ENCODE measurements around the gene TBR1.

The TBR1 gene

DNA sequence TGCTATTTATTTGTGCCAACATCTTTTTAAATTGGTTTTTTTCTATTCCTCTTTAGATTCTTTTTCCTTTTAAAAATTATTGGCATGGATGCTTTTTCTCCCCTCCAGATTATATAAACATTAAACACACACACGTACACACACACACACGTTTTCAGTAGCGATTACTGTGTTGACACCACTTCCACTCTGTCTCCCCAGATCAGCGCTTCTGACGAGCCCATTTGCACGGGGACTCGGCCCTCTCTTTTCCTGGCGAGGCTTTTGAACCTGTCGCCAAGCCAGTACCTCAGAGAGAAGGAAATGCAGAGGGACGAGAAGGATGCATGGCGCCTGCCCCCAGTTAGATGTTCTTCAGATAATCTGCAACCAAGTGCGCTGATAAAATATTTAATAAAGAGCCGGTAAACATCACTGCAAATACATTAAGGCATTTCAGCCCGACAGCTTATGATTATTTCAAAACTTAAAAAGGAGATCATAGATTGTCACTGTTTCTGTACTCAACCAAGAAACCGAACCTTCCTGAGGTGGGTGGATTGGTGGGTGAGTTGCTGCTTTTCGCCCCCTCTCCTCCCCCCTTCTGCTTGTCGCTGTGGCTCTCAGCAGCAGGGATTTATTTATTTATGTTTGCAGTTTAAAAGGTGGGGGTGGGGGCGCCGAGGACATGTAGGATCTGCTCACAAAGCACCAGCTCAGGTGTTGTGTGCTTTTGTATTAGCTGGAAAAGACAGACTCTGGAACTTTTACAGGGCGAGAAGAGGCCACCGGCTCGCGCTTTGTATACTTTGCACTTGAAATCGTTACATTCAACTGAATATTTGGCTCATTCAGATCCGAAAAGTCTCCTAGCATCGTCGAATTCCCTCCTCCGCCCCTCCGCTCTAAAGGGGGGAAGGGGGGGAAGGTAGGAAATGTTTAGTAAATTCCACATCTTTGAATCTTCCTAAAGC, 787 bp upstream of the TBR1 start:
- no peak for DNase-seq

DNA sequence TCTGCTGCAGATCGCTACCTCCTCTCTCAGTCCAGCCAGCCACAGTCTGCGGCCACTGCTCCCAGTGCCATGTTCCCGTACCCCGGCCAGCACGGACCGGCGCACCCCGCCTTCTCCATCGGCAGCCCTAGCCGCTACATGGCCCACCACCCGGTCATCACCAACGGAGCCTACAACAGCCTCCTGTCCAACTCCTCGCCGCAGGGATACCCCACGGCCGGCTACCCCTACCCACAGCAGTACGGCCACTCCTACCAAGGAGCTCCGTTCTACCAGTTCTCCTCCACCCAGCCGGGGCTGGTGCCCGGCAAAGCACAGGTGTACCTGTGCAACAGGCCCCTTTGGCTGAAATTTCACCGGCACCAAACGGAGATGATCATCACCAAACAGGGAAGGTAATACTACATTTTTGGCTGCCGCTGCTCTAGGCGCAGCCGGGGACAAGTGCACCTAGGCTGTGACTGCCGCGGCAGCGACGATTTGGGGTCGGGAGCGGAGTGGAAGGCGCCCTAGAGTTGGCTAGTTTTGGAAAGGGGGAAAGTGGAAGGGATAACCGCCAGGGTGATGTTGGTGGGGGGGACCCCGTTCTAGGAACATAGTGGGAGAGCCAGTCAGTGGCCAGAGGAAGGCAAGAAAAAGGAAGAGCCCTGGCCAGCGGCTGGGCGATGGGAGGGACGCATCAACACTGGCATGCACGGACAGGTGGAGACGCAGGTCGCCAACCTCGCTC, 776 bp downstream of the TBR1 start:
- no peak for DNase-seq

DNA sequence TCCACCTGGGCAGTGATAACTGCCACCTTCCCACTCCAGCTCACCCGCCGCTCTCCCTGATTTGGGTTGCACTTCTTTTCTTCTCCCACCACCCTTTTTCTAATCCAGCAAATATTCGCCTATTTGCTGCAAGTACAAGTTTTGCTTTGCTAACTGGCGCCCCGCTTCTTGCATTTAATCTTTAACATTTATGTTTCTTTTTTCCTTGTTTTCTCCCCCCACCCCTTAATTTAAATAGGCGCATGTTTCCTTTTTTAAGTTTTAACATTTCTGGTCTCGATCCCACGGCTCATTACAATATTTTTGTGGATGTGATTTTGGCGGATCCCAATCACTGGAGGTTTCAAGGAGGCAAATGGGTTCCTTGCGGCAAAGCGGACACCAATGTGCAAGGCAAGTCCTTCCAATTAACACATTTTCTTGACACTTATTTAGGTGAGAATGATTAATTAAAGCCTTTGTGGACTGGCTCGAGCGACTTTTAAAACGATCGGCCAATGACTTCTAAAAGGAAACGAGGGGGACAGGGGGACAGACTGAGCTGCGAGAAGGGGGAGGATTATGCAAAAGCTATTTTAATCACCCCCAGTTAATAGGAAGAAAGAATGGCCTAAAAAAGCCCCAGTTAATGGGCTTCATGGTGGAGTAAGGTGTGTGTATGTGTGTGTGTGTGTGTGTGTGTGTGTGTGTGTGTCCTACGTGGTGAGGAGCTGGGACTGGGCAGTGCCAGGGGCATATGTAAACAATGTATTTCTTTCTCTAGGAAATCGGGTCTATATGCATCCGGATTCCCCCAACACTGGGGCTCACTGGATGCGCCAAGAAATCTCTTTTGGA, 1.6 kb downstream of the TBR1 start:
- DNase-seq: no peak

DNA sequence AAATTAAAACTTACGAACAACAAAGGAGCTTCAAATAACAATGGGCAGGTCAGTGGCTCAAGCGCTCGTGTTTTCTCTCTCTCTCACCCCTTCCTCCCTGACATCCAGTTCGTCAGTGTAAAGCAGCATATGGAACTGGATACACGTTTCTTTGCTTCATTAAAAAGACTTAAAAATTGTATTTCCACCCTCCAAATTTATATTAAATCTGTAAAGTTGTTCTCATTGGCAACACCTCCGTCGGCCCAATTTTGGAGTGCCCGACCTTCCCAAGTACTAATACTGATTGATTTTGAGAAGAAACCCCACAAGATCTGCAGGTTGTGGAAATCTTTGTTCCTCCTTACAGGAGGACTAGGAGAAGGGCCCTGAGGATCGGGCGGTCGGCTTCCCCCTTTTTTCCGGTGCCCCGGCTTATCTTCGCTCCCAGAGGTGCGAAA, 2.2 kb downstream of the TBR1 start:
- no peak for DNase-seq

DNA sequence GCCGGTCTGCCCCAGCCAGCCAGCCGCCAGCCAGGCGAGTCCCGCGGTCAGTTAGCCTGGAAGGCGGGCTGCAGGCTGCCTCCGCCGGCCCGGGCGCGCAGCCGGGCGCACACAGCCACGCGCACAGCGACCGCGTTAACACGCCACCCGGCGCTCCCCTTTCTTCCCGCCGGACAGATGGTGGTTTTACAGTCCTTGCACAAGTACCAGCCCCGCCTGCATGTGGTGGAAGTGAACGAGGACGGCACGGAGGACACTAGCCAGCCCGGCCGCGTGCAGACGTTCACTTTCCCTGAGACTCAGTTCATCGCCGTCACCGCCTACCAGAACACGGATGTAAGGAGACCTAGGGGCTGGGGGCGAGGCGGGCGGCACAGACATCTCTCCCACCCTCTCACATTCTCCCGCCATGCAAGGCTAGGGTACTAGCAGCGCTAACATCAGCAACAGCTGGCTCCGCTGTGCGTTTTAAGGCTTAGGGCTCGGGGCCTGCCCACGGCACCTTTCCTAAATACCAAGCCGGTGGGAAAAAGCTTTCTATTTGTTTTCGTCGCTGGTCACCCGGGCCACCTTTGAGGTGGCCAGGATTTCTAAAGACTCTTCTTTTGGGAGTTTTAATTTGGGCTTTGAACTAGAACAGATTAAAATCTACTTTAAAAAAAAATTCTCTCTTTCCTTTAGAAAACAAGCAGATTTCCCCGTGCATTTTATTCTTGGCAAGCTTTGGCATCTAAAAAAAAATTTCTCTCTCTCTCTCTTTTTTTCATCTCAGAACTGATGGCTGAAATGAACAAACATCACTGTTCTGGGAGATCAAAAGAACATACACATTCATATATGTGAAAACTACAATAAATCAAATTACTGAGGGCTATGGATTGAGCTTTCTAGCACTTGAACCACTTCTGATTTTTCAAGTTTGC, 2.9 kb downstream of the TBR1 start:
- no peak for DNase-seq

DNA sequence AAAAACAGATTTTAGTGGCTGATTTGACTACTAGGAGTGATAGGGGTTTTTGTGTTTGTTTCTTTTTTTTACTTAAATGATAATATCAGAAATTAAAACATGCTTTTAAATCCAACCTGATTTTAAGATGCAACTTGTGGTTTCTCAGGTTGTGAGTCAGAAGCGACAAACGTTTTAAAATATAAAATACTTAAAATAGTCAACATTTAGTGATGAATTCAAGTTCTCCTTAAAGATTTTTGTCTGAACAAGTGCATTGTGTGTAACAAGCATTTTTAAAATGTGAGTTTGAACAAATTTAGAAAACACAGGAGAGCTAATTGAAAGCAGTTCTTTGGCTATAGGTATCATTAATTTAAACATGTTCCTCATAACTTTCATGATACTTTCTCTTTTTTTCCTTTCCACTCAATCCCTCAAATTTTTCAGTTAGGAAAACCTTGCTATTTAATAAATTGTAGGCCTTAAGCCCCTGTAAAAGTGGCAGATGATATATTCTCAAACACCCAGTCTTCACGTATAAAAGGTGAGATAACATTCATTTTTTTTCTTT, 3.6 kb downstream of the TBR1 start:
- DNase-seq: no peak

DNA sequence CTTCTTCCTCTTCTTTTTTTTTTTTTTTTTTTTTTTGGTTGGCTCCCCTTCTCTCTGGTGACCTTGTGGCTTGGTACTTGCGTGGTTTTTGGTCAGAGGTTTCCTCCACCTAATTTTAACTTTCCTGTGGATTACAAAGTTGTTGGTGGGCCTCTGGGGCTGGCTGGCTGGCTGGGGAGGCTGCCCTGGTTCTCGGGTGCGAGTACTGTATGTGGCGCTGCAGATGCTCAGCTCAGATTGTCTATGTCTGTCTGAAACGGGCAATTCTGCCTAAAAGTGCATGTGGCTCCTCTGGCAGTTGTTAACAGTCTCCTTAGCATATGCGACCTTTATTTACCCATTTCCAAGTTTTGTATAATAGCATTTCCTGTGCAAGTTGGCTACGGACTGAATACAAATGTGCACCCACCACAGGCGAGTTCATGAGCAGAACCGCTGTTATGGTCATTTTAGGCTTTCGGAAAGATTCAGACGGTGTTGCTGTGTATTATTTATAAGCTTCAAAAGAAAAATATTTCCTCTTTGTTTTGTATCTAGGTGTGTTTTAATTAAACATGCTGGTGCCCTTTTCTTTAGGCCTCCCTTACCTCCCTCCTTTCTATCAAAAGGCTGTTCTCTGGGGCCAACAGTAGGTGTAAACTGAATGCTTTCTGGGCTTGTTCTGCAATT, 4.4 kb downstream of the TBR1 start:
- no peak for DNase-seq

DNA sequence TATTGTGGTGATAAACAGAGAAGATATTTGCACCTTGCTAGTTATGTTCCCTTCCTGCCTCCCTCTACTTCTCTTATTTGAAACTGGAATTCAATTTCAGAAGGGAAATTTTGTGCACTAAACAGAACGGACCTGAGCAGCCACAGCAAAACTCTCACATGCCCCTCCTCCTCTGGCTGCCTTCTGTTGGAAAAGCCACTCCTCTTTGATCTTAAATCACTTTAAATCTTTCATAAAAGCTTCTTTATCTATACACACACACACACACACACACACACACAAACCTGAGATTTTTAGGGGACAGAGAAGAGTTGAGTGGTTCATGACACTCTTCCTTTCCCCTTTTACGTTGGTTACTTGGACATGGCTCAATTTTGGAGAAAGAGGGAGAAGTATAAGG, 5.6 kb downstream of the TBR1 start:
- DNase-seq: no peak

DNA sequence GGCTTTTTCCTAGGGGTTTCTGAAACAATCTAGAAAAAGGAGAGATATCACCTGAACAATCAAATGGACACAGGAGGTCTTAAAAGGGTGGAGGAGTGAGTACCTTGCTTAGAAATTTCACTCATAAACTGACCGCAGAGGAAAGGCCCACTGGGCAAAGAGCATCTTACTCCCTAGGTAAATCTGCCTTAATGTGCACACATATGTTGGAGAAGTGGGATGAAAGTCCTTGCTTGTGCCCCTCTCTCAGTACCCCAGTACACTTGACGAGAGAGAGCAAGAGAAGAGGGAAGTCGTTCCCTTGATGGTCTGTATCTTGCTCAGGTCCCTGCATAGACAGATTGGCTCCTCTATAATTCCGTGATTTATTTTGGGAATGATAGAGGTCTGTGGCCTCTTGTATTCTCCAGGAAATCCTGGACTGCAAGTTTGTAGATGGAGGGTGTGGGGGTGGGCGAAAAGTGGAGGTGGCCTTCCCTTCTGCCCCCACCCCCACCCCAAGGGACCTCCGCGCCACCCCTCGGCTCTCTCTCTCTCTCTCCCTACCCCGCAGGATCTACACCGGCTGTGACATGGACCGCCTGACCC, 6.8 kb downstream of the TBR1 start:
- no peak for DNase-seq

DNA sequence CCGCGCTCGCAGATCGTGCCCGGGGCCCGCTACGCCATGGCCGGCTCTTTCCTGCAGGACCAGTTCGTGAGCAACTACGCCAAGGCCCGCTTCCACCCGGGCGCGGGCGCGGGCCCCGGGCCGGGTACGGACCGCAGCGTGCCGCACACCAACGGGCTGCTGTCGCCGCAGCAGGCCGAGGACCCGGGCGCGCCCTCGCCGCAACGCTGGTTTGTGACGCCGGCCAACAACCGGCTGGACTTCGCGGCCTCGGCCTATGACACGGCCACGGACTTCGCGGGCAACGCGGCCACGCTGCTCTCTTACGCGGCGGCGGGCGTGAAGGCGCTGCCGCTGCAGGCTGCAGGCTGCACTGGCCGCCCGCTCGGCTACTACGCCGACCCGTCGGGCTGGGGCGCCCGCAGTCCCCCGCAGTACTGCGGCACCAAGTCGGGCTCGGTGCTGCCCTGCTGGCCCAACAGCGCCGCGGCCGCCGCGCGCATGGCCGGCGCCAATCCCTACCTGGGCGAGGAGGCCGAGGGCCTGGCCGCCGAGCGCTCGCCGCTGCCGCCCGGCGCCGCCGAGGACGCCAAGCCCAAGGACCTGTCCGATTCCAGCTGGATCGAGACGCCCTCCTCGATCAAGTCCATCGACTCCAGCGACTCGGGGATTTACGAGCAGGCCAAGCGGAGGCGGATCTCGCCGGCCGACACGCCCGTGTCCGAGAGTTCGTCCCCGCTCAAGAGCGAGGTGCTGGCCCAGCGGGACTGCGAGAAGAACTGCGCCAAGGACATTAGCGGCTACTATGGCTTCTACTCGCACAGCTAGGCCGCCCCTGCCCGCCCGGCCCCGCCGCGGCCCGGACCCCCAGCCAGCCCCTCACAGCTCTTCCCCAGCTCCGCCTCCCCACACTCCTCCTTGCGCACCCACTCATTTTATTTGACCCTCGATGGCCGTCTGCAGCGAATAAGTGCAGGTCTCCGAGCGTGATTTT, 7.6 kb downstream of the TBR1 start:
- no peak for DNase-seq

DNA sequence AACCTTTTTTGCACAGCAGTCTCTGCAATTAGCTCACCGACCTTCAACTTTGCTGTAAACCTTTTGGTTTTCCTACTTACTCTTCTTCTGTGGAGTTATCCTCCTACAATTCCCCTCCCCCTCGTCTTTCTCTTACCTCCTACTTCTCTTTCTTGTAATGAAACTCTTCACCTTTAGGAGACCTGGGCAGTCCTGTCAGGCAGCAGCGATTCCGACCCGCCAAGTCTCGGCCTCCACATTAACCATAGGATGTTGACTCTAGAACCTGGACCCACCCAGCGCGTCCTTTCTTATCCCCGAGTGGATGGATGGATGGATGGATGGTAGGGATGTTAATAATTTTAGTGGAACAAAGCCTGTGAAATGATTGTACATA, 8.3 kb downstream of the TBR1 start:
- no peak for DNase-seq

DNA sequence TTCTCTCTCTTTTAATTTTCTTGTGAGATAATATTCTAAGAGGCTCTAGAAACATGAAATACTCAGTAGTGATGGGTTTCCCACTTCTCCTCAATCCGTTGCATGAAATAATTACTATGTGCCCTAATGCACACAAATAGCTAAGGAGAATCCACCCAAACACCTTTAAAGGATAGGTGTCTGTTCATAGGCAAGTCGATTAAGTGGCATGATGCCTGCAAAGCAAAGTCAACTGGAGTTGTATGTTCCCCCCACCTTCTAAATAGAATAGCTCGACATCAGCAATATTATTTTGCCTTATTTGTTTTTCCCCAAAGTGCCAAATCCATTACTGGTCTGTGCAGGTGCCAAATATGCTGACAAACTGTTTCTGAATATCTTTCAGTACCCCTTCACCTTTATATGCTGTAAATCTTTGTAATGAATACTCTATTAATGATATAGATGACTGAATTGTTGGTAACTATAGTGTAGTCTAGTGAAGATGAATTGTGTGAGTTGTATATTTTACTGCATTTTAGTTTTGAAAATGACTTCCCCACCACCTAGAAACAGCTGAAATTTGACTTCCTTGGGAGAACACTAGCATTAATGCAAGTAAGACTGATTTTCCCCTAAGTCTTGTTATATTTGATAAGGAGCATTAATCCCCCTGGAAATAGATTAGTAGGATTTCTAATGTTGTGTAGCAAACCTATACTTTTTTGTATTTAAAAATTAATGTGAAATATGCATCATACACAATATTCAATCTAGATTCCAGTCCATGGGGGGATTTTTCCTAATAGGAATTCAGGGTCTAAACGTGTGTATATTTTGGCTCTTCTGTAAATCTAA, 9.0 kb downstream of the TBR1 start:
- no peak for DNase-seq

DNA sequence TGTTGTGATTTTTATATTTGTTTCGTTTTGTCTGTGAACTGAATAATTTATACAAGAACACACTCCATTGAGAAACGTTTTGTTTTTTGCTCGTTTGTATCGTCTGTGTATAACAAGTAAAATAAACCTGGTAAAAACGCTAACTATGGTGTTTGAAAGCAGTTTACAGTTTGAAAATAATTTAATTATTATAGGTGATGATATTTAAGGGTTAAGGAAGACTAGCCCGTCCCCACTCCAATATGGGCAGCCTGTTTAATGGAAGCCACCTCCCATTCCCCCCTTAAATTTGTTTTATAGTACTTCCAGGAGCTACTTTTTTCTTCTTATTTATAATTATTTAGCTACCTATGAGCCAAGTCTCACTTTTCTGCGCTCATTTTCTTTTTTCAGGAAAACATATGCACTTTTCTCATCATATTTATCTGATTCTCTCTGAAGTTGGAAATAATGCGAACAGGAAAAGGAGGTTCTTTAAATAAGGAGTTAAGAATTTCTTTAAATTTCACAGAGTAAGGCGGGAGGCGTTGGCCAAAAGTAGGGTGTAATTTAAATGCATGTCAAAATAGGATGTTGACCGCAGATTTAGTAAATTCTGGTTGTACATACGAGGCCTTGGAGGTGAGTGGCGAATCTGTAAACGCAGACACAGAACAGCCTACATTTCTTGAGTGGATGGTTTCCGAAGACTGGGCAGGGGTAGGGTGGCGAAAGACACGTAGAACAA, 9.8 kb downstream of the TBR1 start:
- no peak for DNase-seq

DNA sequence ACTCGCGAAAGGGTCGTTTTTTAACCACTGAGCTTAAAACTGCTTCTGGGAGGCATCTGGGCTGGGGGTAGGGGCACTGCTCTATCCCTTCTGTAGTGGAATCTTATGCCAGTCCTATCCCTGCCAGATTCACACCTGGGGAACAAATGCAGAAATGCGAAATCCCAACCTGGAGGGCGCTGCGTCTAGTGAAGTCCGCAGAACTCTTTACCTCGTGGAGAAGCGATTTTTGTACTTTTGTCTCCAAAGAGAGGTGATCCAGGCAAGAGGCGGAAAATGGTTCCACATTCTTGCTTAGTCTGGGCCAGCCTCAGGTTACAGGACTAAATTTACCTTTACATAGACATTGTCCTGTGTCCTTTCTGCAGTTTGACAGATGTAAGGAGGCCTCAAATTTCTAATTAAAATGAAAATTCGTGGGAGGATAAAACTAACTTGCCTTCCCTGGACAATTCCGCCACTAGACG, 10.4 kb downstream of the TBR1 start:
- DNase-seq: no peak

DNA sequence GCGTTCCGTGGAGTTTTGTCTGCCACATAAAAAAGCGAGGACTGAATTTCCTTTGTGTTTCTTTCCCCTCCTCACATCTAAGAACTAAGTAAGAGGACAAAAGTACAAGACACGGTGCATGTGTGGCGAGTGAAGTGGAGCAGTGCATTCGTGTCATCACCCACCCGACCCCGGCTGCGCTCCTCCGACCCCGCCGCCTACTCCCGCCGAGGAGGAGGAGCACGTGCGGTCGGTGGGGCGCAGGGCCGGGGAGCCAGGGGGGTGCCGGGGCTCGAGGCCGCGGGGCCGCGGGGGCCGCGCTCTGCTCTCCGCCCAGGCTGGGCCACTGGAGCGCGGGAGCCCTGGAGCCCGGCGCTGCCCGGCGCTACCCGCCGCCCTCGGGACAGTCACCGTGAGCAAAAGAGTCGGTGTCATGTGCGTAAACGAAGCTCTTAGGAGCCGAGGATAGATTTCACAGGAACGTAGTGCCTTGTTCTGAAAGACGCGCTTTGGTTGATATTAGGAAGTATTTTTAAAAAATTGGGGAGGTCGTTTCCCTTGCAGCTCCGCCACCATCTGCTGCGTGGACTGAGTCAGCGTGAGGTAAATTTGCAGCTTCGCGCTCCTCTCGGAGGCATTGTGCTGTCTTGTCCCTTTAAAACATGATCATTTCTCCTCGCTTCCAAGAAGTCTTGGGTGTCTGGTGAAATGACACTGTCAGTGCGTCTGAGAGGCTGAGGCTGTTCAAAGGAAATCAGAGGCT, 11.0 kb downstream of the TBR1 start:
- no peak for DNase-seq

DNA sequence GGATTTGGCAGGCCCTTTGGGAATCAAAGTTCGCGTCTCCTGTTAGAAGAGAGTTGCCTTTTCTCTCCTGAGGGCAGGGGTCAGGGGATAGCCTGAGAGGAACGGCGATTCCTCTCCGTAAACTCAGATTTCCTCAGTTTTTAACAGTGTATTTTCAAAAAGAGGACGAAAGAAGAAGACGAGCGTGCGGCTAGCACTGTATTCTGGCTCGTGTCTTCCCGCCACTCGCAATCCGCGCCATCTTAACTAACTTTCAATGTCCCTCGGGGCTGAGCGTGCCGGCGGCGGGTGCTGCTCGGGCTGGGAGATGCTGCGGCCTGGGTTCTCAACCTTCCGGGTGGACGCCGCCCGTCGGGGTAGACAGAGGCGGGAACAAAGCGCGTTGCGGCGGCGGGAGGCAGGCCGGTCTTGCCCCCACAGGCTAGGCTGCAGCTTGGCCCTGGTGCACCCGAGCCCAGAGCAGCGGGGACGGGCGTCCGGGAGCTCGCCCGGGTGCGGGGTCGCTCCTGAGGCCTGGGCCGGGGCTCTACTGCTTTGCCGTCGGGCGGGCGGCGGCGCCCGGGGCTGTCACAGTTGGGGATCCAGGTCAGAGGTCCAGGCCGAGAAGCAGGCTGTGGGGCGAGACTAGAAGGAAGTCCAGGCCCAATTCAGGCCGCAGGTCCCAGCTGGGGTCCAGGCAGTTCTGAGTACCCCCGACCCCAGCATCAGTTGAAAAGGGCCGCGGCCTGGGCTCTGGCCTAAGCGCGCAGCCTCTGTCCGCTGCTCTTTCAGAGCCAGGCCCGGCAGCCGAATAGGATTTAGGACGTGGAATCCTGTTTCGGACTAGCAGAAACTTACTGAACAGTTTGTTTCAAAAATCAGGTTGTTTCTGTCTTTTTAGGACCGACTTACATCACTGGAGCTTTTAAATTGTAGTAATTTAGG, 11.8 kb downstream of the TBR1 start:
- no peak for DNase-seq
